ENCODE data around the gene UGT2A1.

- no peak for TF ChIP-seq POLR2A (IDR thresholded peaks at IDR 0.05)
- TF ChIP-seq, protein P1, sequence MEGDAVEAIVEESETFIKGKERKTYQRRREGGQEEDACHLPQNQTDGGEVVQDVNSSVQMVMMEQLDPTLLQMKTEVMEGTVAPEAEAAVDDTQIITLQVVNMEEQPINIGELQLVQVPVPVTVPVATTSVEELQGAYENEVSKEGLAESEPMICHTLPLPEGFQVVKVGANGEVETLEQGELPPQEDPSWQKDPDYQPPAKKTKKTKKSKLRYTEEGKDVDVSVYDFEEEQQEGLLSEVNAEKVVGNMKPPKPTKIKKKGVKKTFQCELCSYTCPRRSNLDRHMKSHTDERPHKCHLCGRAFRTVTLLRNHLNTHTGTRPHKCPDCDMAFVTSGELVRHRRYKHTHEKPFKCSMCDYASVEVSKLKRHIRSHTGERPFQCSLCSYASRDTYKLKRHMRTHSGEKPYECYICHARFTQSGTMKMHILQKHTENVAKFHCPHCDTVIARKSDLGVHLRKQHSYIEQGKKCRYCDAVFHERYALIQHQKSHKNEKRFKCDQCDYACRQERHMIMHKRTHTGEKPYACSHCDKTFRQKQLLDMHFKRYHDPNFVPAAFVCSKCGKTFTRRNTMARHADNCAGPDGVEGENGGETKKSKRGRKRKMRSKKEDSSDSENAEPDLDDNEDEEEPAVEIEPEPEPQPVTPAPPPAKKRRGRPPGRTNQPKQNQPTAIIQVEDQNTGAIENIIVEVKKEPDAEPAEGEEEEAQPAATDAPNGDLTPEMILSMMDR (IDR thresholded peaks at IDR 0.05 in 4 of 5, conservative IDR thresholded peaks at IDR 0.05 in 1 of 5), result no peak
Measured at GRCh38 chr4:69650872-69651271, 2.2 kb downstream of the UGT2A1 start.
